Ovary (tissue), 9 donors: ENCODE measurements around the gene TYMP. TPM values are rescaled to one million over a fixed set of nuclear protein-coding genes. Genes with fewer than 3 reads are reported as not detected.

Experiments
- DNase-seq, 5 donors: peaks; one replicate each; pipeline ENCODE4 v3.0.0-alpha.2; 2019 to 2020
- H3K27ac ChIP-seq, 2 donors: fragments of 200-600 bp; one replicate each; pipeline versions ENCODE4 v1.5.1 to v1.8.0; 2019 to 2022
- H3K27me3 ChIP-seq: fragments of 200-600 bp; one replicate; pipeline ENCODE4 v1.8.0; 2022
- H3K36me3 ChIP-seq: fragments of 200-600 bp; sonication (generic); one replicate; pipeline ENCODE4 v1.5.1; 2019
- H3K4me1 ChIP-seq: one replicate; pipeline ENCODE4 v1.8.1; 2013; ENCODE audit warnings: mild to moderate bottlenecking, moderate library complexity; ENCODE audit not compliant: insufficient read depth
- H3K4me3 ChIP-seq: fragments of 200-600 bp; sonication (generic); one replicate; pipeline ENCODE4 v1.5.1; 2017
- H3K9me3 ChIP-seq, 2 donors: fragments of 200-600 bp in 1 of 2; sonication (generic) in 1 of 2; one replicate each; pipeline versions ENCODE4 v1.5.1 to v1.8.1; 2013 to 2019; ENCODE audit warnings: mild to moderate bottlenecking in 1 of 2, moderate library complexity in 1 of 2
- EP300 ChIP-seq: sonication (generic); formaldehyde crosslinking; IDR thresholded peaks from one replicate; pipeline ENCODE4 v1.6.1; 2017; ENCODE audit warnings: antibody characterized with exemption
- POLR2A ChIP-seq: fragments of 450-650 bp; IDR thresholded peaks from one replicate; pipeline ENCODE4 v1.6.1; 2017; ENCODE audit warnings: antibody characterized with exemption, mild to moderate bottlenecking, moderate library complexity
- WGBS, 3 donors: extraction: QIAGEN DNeasy Blood & Tissue Kit in 1 of 3; methylation state at CpG; one replicate each; pipeline versions ENCODE4 v1.1.5 to v1.1.7; 2013 to 2017; 5-methylcytosine and 5-hydroxymethylcytosine counted together
- intact Hi-C, 4 donors: fragments of 100-400 bp; cut with DNase I; formaldehyde crosslinking; loops; one replicate each; pipeline versions ENCODE4 v1.11.0 to v1.15.1; 2022 to 2023
- polyA plus RNA-seq, 2 donors: library from polyadenylated mRNA; stranded (reverse); fragments of 200-250 nt in 1 of 2; fragments of 350-450 nt in 1 of 2; fragmentation: Illumina TruSeq in 1 of 2; extraction: RNeasy Lipid Tissue Mini Kit (QIAGEN cat#74804) in 1 of 2; gene quantifications; one replicate each; pipeline ENCODE4 v1.2.3, GENCODE V29; 2013 to 2014
- total RNA-seq, 7 donors: library from RNA; depleted of rRNA in 2 of 7; stranded (reverse); fragments of >200 nt in 2 of 7; fragmentation: NEBNext Ultra II Directional in 3 of 7; extraction: Animal tissue kit (Norgen Biotek cat#: 25700) in 3 of 7; gene quantifications; one replicate each; pipeline versions ENCODE4 v1.1.0 to v1.2.4, GENCODE V29; 2016 to 2023
- TF ChIP-seq, protein P1 (sequence below), 3 donors: fragments of 450-650 bp in 2 of 3; fragments of 200-600 bp in 1 of 3; IDR thresholded peaks; one replicate each; pipeline versions ENCODE4 v1.5.1 to v1.8.0; 2016 to 2022; ENCODE audit warnings: antibody characterized with exemption in 3 of 3, mild to moderate bottlenecking in 1 of 3
- donor health status: DM: no; HTN: no; CAD: no; lungs with moderate emphysema.
- donor health status: DM: no; HTN: no; CAD: no.
- donor health status: Bipolar disorder and iron deficiency.
- donor health status: DM: yes; HTN: yes; CAD: no.
- donor health status: DM: no; HTN: no; CAD: no.
- donor health status: DM: yes; HTN: yes; CAD: no.

The TYMP gene
- total and polyA plus RNA-seq, 9 donors, result 2.7 to 72.4 (median 14.8) TPM

DNA sequence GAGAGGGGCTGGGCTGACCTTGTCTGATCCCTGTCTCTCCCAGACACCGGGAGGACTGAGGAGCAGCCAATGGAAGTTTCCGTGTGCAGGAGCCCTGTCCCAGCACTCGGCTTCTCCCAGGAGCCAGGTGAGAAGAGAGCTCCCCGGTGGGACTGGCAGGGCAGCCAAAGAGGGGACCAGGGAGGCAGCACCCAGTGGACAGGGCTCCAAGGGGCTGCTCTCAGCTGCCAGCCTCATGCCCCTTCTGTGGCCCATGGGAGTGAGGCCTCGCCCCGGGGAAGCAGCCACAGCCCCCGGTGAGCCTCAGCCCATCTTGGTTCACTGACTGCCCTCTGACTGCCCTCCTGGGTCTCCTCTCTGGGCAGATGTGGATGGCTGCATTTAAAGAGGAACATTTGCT, 11.2 kb downstream of the TYMP start:
- no peaks in the 10 kb centered on the region for H3K9me3 ChIP-seq
- H3K4me1 ChIP-seq, result no peaks in the 10 kb centered on the region
- intact Hi-C loops, result no loop called here
- no peaks in the 10 kb centered on the region for H3K36me3 ChIP-seq
- no peak overlapping the region for H3K27ac ChIP-seq
- H3K27me3 ChIP-seq, result no peaks in the 10 kb centered on the region
- no peak overlapping the region for H3K4me3 ChIP-seq
- TF ChIP-seq EP300 (no peak), POLR2A (no peak)
- TF ChIP-seq, protein P1, sequence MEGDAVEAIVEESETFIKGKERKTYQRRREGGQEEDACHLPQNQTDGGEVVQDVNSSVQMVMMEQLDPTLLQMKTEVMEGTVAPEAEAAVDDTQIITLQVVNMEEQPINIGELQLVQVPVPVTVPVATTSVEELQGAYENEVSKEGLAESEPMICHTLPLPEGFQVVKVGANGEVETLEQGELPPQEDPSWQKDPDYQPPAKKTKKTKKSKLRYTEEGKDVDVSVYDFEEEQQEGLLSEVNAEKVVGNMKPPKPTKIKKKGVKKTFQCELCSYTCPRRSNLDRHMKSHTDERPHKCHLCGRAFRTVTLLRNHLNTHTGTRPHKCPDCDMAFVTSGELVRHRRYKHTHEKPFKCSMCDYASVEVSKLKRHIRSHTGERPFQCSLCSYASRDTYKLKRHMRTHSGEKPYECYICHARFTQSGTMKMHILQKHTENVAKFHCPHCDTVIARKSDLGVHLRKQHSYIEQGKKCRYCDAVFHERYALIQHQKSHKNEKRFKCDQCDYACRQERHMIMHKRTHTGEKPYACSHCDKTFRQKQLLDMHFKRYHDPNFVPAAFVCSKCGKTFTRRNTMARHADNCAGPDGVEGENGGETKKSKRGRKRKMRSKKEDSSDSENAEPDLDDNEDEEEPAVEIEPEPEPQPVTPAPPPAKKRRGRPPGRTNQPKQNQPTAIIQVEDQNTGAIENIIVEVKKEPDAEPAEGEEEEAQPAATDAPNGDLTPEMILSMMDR (IDR thresholded peaks at IDR 0.05), result no peak
- no peak for DNase-seq
- WGBS, 3 donors, result 88 to 96% (median 94%) methylated on average over 7 of the region's 7 CpGs

DNA sequence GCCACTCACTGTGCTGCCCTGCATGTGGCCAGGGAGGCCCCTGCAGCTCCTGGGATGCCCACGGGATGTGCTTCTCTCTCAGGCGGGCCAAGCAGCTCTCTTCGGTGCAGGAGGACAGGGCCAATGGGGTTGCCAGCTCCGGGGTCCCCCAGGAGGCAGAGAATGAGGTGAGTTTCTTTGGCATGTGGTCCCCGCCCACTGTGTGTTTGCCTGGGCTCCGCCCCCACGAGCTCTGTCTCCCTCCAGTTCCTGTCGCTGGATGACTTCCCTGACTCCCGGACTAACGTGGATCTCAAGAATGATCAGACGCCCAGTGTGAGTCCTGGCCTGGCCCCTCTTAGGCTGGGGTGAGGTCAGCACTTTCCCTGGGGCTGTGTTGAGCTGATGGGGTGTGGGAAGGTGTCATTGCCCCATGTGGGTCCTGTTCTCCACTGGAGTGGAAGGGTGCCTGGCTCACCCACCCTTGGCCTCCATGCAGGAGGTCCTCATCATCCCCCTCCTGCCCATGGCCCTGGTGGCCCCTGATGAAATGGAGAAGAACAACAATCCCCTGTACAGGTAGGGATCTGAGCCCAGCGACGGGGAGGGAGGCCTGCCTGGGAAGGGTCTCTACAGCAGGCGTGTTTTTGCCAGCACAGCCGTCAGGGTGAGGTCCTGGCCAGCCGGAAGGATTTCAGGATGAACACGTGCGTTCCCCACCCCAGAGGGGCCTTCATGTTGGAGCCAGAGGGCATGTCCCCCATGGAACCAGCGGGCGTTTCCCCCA, 12.1 kb downstream of the TYMP start:
- Histone ChIP-seq H3K9me3 (no peaks in the 10 kb centered on the region), H3K4me3 (no peak overlapping the region), H3K27ac (no peak overlapping the region), H3K4me1 (no peaks in the 10 kb centered on the region), H3K27me3 (no peaks in the 10 kb centered on the region), H3K36me3 (no peaks in the 10 kb centered on the region)
- WGBS, 3 donors, result 80 to 81% (median 81%) methylated on average over 20 of the region's 20 CpGs
- DNase-seq, result no peak
- TF ChIP-seq EP300 (no peak), POLR2A (no peak)
- TF ChIP-seq, protein P1 (IDR thresholded peaks at IDR 0.05), result no peak
- intact Hi-C loops, result no loop called here

DNA sequence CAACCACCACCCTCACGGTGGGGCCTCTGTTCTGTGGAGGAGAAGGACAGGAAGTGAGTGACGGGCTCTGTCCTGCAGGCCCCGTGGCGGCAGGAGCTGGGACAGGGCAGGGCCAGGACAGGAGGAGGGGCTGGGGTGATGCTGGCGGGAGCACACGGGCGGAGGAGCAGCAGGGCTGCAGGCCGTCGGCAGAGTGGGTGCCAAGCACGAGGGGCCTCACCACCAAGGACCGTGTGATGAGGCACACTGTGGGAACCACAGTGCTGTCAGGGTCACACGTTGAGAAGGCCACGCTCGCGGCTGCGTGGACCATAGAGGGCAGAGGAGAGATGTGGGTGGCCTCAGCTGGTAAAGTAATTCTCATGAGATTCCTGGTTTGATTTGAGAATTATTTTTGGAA, 12.9 kb downstream of the TYMP start:
- intact Hi-C loops, result no loop called here
- DNase-seq, result no peak
- no peaks in the 10 kb centered on the region for H3K36me3 ChIP-seq

DNA sequence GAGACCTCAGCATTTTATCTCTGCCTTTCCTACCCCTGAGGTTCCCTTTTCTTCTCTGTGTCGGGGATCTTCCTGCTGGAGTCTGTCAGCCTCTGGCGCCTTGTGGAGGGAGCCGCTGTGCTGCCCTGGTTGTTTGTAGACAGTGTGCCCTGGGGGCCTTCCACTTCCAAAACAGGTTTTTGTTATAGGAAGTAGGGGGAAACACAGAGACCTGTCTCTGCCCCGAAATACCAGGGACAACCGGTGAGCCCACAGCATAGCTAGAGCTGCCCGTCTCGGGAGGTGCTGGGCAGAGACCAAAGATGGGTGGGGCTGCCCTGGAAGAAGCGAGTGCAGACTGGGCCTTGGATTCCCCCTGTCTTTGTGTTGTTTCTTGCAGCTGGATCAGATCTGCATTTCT, 13.7 kb downstream of the TYMP start:
- no peaks in the 10 kb centered on the region for H3K27me3 ChIP-seq
- no peak overlapping the region for H3K27ac ChIP-seq
- no peaks in the 10 kb centered on the region for H3K4me1 ChIP-seq
- intact Hi-C loops, result no loop called here
- TF ChIP-seq, protein P1 (IDR thresholded peaks at IDR 0.05), result no peak
- TF ChIP-seq POLR2A (no peak), EP300 (no peak)
- WGBS, 3 donors, result 83 to 89% (median 86%) methylated on average over 8 of the region's 8 CpGs
- H3K4me3 ChIP-seq, result no peak overlapping the region
- DNase-seq, result no peak
- no peaks in the 10 kb centered on the region for H3K9me3 ChIP-seq
- no peaks in the 10 kb centered on the region for H3K36me3 ChIP-seq

More for the DNA sequence above, 12.9 kb downstream of the TYMP start:
- H3K4me1 ChIP-seq, result no peaks in the 10 kb centered on the region
- no peak overlapping the region for H3K27ac ChIP-seq
- 76 to 82% (median 77%) methylated on average over 16 of the region's 16 CpGs for WGBS, 3 donors
- H3K27me3 ChIP-seq, result no peaks in the 10 kb centered on the region
- no peak overlapping the region for H3K4me3 ChIP-seq
- TF ChIP-seq, protein P1 (IDR thresholded peaks at IDR 0.05), result no peak
- TF ChIP-seq POLR2A, result no peak
- no peak for TF ChIP-seq EP300
- H3K9me3 ChIP-seq, result no peaks in the 10 kb centered on the region
